Keratinocyte (primary cell): ENCODE data around the gene RNPS1. TPM values are rescaled to one million over a fixed set of nuclear protein-coding genes. Genes with fewer than 3 reads are reported as not detected.

Experiments
- DNase-seq: peaks from one replicate; pipeline ENCODE4 v3.0.0-alpha.2; 2011; ENCODE audit warnings: low read depth, missing footprints, low spot score
- FAIRE-seq: peaks from 2 replicates; lab custom pipeline; 2011; peaks lifted over from hg19 to GRCh38; lab: Jason Lieb, UNC
- H2AFZ ChIP-seq: 2 replicates; pipeline ENCODE4 v1.6.0; 2012; ENCODE audit warnings: low read length, control low read depth, inconsistent platforms; ENCODE audit not compliant: control insufficient read depth
- H3K27ac ChIP-seq: 2 replicates; pipeline ENCODE4 v1.5.1; 2011; ENCODE audit warnings: low read length; ENCODE audit not compliant: control insufficient read depth, insufficient read depth
- H3K27me3 ChIP-seq: 3 replicates; pipeline ENCODE4 v1.6.0; 2011; ENCODE audit warnings: low read length; ENCODE audit not compliant: control insufficient read depth, insufficient read depth; ENCODE audit errors: extremely low read depth
- H3K36me3 ChIP-seq, 2 experiments: 2 replicates in 1 of 2; 3 replicates in 1 of 2; pipeline ENCODE4 v1.5.1; 2011; ENCODE audit warnings: low read length in 2 of 2, mild to moderate bottlenecking in 1 of 2; ENCODE audit not compliant: control insufficient read depth in 2 of 2, insufficient read depth in 2 of 2; ENCODE audit errors: extremely low read depth in 1 of 2
- H3K4me1 ChIP-seq: 3 replicates; pipeline ENCODE4 v1.5.1; 2011; ENCODE audit warnings: low read length; ENCODE audit not compliant: control insufficient read depth, insufficient read depth; ENCODE audit errors: extremely low read depth
- H3K4me2 ChIP-seq: 3 replicates; pipeline ENCODE4 v1.6.0; 2011; ENCODE audit warnings: low read depth, low read length; ENCODE audit not compliant: control insufficient read depth, insufficient read depth; ENCODE audit errors: extremely low read depth
- H3K4me3 ChIP-seq, 3 experiments: fragments of 200-600 bp in 1 of 3; sonication (generic) in 1 of 3; 2 replicates in 2 of 3; 3 replicates in 1 of 3; pipeline ENCODE4 v1.5.1; 2011 to 2016; ENCODE audit warnings: low read length in 3 of 3, mild to moderate bottlenecking in 3 of 3, control low read depth in 2 of 3, inconsistent platforms in 1 of 3, low read depth in 1 of 3, mixed read lengths in 1 of 3, mixed run types in 1 of 3, moderate library complexity in 1 of 3; ENCODE audit not compliant: control insufficient read depth in 2 of 3, insufficient read depth in 2 of 3; ENCODE audit errors: extremely low read depth in 1 of 3
- H3K79me2 ChIP-seq: 2 replicates; pipeline ENCODE4 v1.6.0; 2012; ENCODE audit warnings: low read length; ENCODE audit not compliant: control insufficient read depth, insufficient read depth
- H3K9ac ChIP-seq: 3 replicates; pipeline ENCODE4 v1.6.0; 2011; ENCODE audit warnings: low read length; ENCODE audit not compliant: control insufficient read depth, insufficient read depth; ENCODE audit errors: extremely low read depth
- H3K9me1 ChIP-seq: 3 replicates; pipeline ENCODE4 v1.6.0; 2011; ENCODE audit warnings: low read length; ENCODE audit not compliant: control insufficient read depth, insufficient read depth; ENCODE audit errors: extremely low read depth
- H3K9me3 ChIP-seq: 2 replicates; pipeline ENCODE4 v1.5.1; 2012; ENCODE audit warnings: low read depth, low read length; ENCODE audit not compliant: control insufficient read depth
- H4K20me1 ChIP-seq: 3 replicates; pipeline ENCODE4 v1.6.0; 2011; ENCODE audit warnings: low read length; ENCODE audit not compliant: control insufficient read depth, insufficient read depth; ENCODE audit errors: extremely low read depth
- EZH2 ChIP-seq: IDR thresholded peaks from one replicate; pipeline ENCODE4 v1.6.1; 2012; ENCODE audit warnings: inconsistent platforms, mild to moderate bottlenecking, low read length, moderate library complexity
- dilution Hi-C: fragments of 300-500 bp; cut with MboI; formaldehyde crosslinking; loops from one replicate; pipeline ENCODE4 v1.7.0; 2020; ENCODE audit warnings: low sequenced_read_pairs; ENCODE audit not compliant: extremely low pct_ligation_motif_present
- polyA plus RNA-seq, 5 experiments: library from polyadenylated mRNA; depleted of rRNA in 3 of 5; stranded (reverse) in 3 of 5; stranded (forward) in 1 of 5; unstranded in 1 of 5; fragments of >200 nt; gene quantifications; 1 replicate in 1 of 5; 2 replicates in 3 of 5; 3 replicates in 1 of 5; pipeline versions ENCODE4 v1.2.1 to v1.2.3, GENCODE V29; 2011 to 2012; ENCODE audit warnings: missing spikeins in 2 of 5, low read depth in 1 of 5, low replicate concordance in 1 of 5
- TF ChIP-seq, protein P1 (sequence below), 3 experiments: IDR thresholded peaks in 1 of 3; conservative IDR thresholded peaks in 1 of 3; optimal IDR thresholded peaks in 1 of 3; 2 replicates in 2 of 3; 3 replicates in 1 of 3; pipeline versions ENCODE3 to v1.5.1; 2011; ENCODE audit warnings: low read length in 3 of 3, mild to moderate bottlenecking in 3 of 3, moderate library complexity in 2 of 3, control low read depth in 1 of 3, inconsistent platforms in 1 of 3; ENCODE audit not compliant: insufficient read depth in 2 of 3; ENCODE audit errors: extremely low read depth in 1 of 3

RNPS1 gene
- polyA plus RNA-seq, 1 donor (not counting 4 experiments of a cell fraction or from before 2014, with no cell fraction given): 89.4 TPM

DNA sequence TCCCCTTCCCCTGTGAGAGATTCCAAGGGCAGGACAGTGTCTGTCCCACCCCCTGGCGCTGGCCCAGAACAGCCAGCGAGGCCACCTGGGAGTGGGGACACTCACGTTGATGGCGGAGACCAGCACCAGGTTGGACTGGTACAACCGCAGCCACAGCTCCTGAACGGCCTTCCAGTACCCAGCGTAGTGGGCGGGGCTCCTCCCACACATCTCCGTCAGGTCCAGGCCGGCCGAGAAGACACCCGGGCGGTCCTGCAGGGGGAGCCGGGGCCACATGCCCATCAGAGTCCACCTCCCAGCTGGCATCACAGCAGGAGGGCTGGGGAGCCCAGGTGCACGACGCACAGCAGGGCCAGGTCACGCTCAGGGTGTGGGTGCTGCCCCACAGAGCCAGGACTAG is 23.6 kb downstream of the RNPS1 start:
- H3K4me1 ChIP-seq: peaks cover 3% of the 10 kb centered on the region
- TF ChIP-seq, protein P1, sequence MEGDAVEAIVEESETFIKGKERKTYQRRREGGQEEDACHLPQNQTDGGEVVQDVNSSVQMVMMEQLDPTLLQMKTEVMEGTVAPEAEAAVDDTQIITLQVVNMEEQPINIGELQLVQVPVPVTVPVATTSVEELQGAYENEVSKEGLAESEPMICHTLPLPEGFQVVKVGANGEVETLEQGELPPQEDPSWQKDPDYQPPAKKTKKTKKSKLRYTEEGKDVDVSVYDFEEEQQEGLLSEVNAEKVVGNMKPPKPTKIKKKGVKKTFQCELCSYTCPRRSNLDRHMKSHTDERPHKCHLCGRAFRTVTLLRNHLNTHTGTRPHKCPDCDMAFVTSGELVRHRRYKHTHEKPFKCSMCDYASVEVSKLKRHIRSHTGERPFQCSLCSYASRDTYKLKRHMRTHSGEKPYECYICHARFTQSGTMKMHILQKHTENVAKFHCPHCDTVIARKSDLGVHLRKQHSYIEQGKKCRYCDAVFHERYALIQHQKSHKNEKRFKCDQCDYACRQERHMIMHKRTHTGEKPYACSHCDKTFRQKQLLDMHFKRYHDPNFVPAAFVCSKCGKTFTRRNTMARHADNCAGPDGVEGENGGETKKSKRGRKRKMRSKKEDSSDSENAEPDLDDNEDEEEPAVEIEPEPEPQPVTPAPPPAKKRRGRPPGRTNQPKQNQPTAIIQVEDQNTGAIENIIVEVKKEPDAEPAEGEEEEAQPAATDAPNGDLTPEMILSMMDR (optimal IDR thresholded peaks at IDR 0.05 in 1 of 3, IDR thresholded peaks at IDR 0.05 in 1 of 3, conservative IDR thresholded peaks at IDR 0.05 in 1 of 3; ENCODE audit: extremely low read depth in 1 of 3, insufficient read depth in 2 of 3, low read length in 3 of 3): no peak
- TF ChIP-seq EZH2: no peak
- H3K4me3 ChIP-seq: no peak overlapping the region
- H2AFZ ChIP-seq: no peak overlapping the region
- H3K36me3 ChIP-seq: peaks cover 21 to 27% of the 10 kb centered on the region in 2 experiments
- H3K9ac ChIP-seq: no peak overlapping the region
- H4K20me1 ChIP-seq: no peaks in the 10 kb centered on the region
- FAIRE-seq (no peak), DNase-seq (no peak)
- no peak overlapping the region for H3K27ac ChIP-seq
- no peaks in the 10 kb centered on the region for H3K9me1 ChIP-seq
- dilution Hi-C loops: no loop called here
- H3K9me3 ChIP-seq: no peaks in the 10 kb centered on the region
- no peaks in the 10 kb centered on the region for H3K27me3 ChIP-seq
- H3K4me2 ChIP-seq: no peak overlapping the region
- H3K79me2 ChIP-seq: peaks cover 7% of the 10 kb centered on the region

DNA sequence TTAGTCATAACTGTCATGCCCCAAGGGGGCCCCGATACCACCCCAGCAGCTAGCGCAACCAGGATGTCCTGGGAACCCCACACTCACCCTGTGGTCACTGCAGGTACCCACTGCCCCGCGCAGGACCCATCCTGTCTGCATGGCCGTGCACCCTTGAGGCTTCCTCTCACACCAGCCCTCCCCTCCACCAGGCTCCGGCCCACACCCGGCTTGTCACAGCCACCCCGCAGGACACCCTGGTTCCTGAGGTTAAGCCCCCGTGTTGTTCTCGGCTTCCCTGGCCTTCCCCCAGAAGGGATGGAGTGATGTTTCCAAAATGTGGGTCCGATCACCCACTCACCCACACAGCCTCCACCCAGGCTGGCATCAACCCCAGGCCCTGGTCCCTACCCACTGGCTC is 24.1 kb downstream of the RNPS1 start:
- Histone ChIP-seq H3K27ac (no peak overlapping the region), H3K9me3 (no peaks in the 10 kb centered on the region), H3K27me3 (no peaks in the 10 kb centered on the region), H3K79me2 (peaks cover 4% of the 10 kb centered on the region), H3K4me1 (peaks cover 3% of the 10 kb centered on the region), H3K9ac (no peak overlapping the region), H4K20me1 (no peaks in the 10 kb centered on the region), H2AFZ (no peak overlapping the region), H3K4me2 (no peak overlapping the region), H3K9me1 (no peaks in the 10 kb centered on the region), H3K36me3 (peaks cover 21 to 27% of the 10 kb centered on the region in 2 experiments), H3K4me3 (no peak overlapping the region)
- no peak for FAIRE-seq
- no peak for DNase-seq
- dilution Hi-C loops: no loop called here
- TF ChIP-seq, protein P1 (optimal IDR thresholded peaks at IDR 0.05 in 1 of 3, IDR thresholded peaks at IDR 0.05 in 1 of 3, conservative IDR thresholded peaks at IDR 0.05 in 1 of 3; ENCODE audit: extremely low read depth in 1 of 3, insufficient read depth in 2 of 3, low read length in 3 of 3): no peak
